Left lung (tissue), 10 donors: Measurements from ENCODE around the gene EVI5L. TPM values are rescaled to one million over a fixed set of nuclear protein-coding genes. Genes with fewer than 3 reads are reported as not detected.

Source experiments
- ATAC-seq: fragments of 200-7000 bp; cut with Tn5 transposase; one replicate; pipeline ENCODE4 v1.9.1; 2020; ENCODE audit warnings: moderate library complexity
- DNase-seq, 4 donors: peaks; one replicate each; pipeline ENCODE4 v3.0.0-alpha.2; 2013 to 2020
- H3K27ac ChIP-seq, 2 donors: fragments of 200-600 bp; sonication (generic) in 1 of 2; one replicate each; pipeline versions ENCODE4 v1.5.0 to v1.8.0; 2020 to 2021
- H3K27me3 ChIP-seq, 2 donors: fragments of 200-600 bp; sonication (generic) in 1 of 2; one replicate each; pipeline versions ENCODE4 v1.5.0 to v1.8.0; 2020 to 2021
- H3K36me3 ChIP-seq, 2 donors: fragments of 200-600 bp; sonication (generic) in 1 of 2; one replicate each; pipeline versions ENCODE4 v1.5.0 to v1.8.0; 2020 to 2021
- H3K4me1 ChIP-seq, 2 donors: fragments of 200-600 bp; one replicate each; pipeline ENCODE4 v1.8.0; 2021
- H3K4me3 ChIP-seq, 2 donors: fragments of 200-600 bp; sonication (generic) in 1 of 2; one replicate each; pipeline versions ENCODE4 v1.5.0 to v1.8.0; 2020 to 2021; ENCODE audit warnings: mild to moderate bottlenecking in 1 of 2
- H3K9me3 ChIP-seq, 2 donors: fragments of 200-600 bp; sonication (generic) in 1 of 2; one replicate each; pipeline versions ENCODE4 v1.5.0 to v1.8.0; 2020 to 2021
- CTCF ChIP-seq, 2 donors: fragments of 200-600 bp; sonication (generic) in 1 of 2; IDR thresholded peaks; one replicate each; pipeline versions ENCODE4 v1.5.0 to v1.8.0; 2021; ENCODE audit warnings: antibody characterized with exemption in 2 of 2
- intact Hi-C, 2 donors: fragments of 100-400 bp; cut with DNase I; formaldehyde crosslinking; loops; one replicate each; pipeline versions ENCODE4 v1.11.2 to v1.14.2; 2022
- polyA plus RNA-seq, 6 donors: library from polyadenylated mRNA; unstranded; fragments of 120-200 nt; gene quantifications; one replicate each; pipeline ENCODE4 v1.2.1, GENCODE V29; 2013; ENCODE audit not compliant: insufficient read length in 6 of 6
- total RNA-seq, 2 donors: library from RNA; stranded (reverse); fragmentation: NEBNext Ultra II Directional; extraction: Animal tissue kit (Norgen Biotek cat#: 25700); gene quantifications; one replicate each; pipeline ENCODE4 v1.2.1, GENCODE V29; 2021
- donor health status: DM: no; HTN: yes; CAD: no.
- donor health status: DM: no; HTN: no; CAD: no.

EVI5L gene
- total and polyA plus RNA-seq, 8 donors = 11.3 to 18.1 (median 14.8) TPM

- H3K36me3 ChIP-seq = no peaks in the 10 kb centered on the region
- ATAC-seq = peak; percentile 30
Observed at GRCh38 chr19:7787141-7787540, 42.9 kb upstream of the EVI5L start.

GRCh38 chr19:7787602-7788177 is 42.3 kb upstream of the EVI5L start:
- Histone ChIP-seq H3K27ac (no peak overlapping the region), H3K4me1 (peaks cover 0 to 36% of the 10 kb centered on the region in 2 donors), H3K4me3 (peak overlapping the region in 1 of 2 donors; percentile 19), H3K36me3 (no peaks in the 10 kb centered on the region), H3K9me3 (peaks cover 0 to 8% of the 10 kb centered on the region in 2 donors), H3K27me3 (peaks cover 29 to 46% of the 10 kb centered on the region in 2 donors)
- TF ChIP-seq CTCF (IDR thresholded peaks at IDR 0.05) = no peak
- no peak for ATAC-seq
- intact Hi-C loops = no loop called here
- DNase-seq = no peak

More at GRCh38 chr19:7787141-7787540, 42.9 kb upstream of the EVI5L start:
- Histone ChIP-seq H3K27ac (no peak overlapping the region), H3K9me3 (peaks cover 0 to 8% of the 10 kb centered on the region in 2 donors), H3K4me1 (peaks cover 0 to 36% of the 10 kb centered on the region in 2 donors), H3K4me3 (peak overlapping the region in 1 of 2 donors; percentile 19), H3K27me3 (peaks cover 29 to 46% of the 10 kb centered on the region in 2 donors)
- DNase-seq = no peak
- no peak for TF ChIP-seq CTCF (IDR thresholded peaks at IDR 0.05)
- intact Hi-C loops = no loop called here

- no peaks in the 10 kb centered on the region for H3K36me3 ChIP-seq
- peaks cover 29 to 46% of the 10 kb centered on the region in 2 donors for H3K27me3 ChIP-seq
- H3K4me3 ChIP-seq = peak overlapping the region in 1 of 2 donors; percentile 19
- ATAC-seq = no peak
- H3K9me3 ChIP-seq = peaks cover 0 to 8% of the 10 kb centered on the region in 2 donors
- intact Hi-C loops = no loop called here
- no peak overlapping the region for H3K27ac ChIP-seq
- peaks cover 0 to 34% of the 10 kb centered on the region in 2 donors for H3K4me1 ChIP-seq
- TF ChIP-seq CTCF (IDR thresholded peaks at IDR 0.05) = no peak
- no peak for DNase-seq
Observed at GRCh38 chr19:7788178-7788932, 41.7 kb upstream of the EVI5L start.

GRCh38 chr19:7788933-7789323 is 41.1 kb upstream of the EVI5L start:
- Histone ChIP-seq H3K27ac (no peak overlapping the region), H3K9me3 (peaks cover 0 to 8% of the 10 kb centered on the region in 2 donors), H3K4me1 (peaks cover 0 to 28% of the 10 kb centered on the region in 2 donors), H3K4me3 (no peak overlapping the region), H3K36me3 (no peaks in the 10 kb centered on the region), H3K27me3 (peaks cover 29 to 46% of the 10 kb centered on the region in 2 donors)
- intact Hi-C loops = no loop called here
- no peak for ATAC-seq
- no peak for DNase-seq
- TF ChIP-seq CTCF (IDR thresholded peaks at IDR 0.05) = no peak

- intact Hi-C loops = no loop called here
- DNase-seq (no peak), ATAC-seq (no peak)
- H3K4me1 ChIP-seq = peaks cover 0 to 23% of the 10 kb centered on the region in 2 donors
- peaks cover 29 to 46% of the 10 kb centered on the region in 2 donors for H3K27me3 ChIP-seq
- H3K4me3 ChIP-seq = no peak overlapping the region
- peaks cover 0 to 8% of the 10 kb centered on the region in 2 donors for H3K9me3 ChIP-seq
- H3K36me3 ChIP-seq = no peaks in the 10 kb centered on the region
- no peak for TF ChIP-seq CTCF (IDR thresholded peaks at IDR 0.05)
- H3K27ac ChIP-seq = no peak overlapping the region
Observed at GRCh38 chr19:7789447-7789846, 40.6 kb upstream of the EVI5L start.
